HUDEP-2 (cell line): ENCODE results near the gene ZNF202.
"Not testable (repeated sequence)": the region's sequence is repeated elsewhere in the genome, so short reads cannot be mapped to it uniquely, and the experiment has no call there.

ENCODE experiments used
- DNase-seq, 76 experiments: peaks; one replicate each; lab custom pipeline; 2025; ENCODE audit not compliant: unreplicated experiment in 76 of 76; lab: John Stamatoyannopoulos, UW

Gene ZNF202

DNA sequence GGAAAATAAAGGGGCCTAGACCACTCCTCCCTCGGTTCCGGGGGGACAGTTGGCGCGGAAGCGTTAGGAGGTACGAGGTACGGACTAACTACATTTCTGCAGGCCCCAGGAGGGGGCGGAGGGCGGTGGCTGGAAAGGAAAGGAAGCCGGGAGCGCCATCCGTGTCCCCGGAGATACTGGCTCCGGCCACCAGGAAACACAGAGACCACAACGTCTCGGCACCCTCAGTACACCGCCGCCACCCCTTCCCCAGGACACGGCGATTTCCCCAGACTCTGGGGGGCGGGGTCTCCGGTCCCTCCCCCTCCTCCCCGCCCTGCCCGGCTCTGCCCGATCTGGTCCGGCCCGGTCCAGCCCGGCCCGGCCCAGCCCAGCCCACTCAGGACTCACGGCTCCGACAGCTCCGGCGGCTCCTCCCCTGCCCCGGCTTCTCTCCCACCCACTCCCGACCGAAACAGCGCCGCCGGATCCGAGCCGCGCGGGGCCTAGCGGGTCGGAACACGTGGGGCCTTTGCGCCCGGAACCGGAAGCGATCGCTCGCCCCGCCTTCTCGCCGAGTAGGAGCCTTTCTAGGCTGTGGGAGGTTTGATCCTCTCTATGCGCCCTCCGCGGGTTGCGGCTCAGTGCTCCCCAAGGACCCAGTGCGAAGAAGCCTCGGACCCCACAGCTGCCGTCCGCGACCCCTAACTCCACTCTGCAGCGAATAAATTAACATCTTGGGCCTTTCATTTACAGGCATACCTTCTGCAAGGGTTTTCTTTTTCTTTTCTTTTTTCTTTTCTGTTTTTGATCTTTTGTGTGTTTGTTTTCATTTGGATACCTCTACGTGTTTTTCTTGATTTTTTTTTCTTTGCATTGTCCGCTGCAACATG, at the start of gene ZNF202:
ZNF202 (minus strand) TSS at position 502 of the 872 bp plus-strand sequence. CDS start 10,772 bp downstream, outside the sequence.
- DNase-seq: peak in 75 of 76 experiments; percentile 20 to 90 (median 78)

DNA sequence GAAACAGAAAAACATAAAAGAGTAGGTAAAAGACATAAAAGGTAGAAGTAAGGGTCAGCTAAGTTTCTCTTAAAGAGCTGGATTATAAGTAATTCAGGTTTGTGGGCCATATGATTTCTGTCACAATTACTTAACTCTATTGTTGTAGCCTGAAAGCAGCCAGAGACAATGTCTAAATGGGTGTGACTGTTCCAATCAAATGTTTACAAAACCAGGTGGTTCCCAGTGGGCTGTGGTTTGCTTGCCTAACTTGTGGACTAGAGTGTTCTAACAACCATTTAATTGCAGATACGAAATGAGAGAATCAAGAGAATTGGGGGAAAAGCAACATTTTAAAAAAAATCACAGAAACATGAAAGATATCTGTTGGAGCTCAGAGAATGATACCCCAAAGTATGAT, 42.1 kb upstream of the ZNF202 start:
- no peak for DNase-seq

DNA sequence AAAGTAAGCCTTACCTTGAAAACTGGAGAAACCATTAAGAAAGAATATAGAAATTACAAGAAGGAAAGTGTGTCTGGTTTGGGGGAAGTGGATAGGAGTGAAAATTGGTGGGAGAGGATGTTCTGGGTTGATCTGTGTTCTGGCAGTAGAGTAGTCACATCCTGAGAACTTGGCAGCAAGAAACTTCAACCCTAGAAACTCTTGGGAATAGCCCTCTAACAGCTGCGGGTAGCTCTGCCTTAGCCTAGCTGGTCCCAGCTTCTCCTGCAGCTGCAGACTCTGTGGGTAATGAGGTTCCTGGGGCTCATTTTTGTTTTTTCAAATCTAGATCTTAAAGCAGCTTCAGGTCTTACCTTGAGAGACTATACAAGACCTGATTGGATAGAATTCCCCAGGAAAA, 37.1 kb upstream of the ZNF202 start:
- no peak for DNase-seq

DNA sequence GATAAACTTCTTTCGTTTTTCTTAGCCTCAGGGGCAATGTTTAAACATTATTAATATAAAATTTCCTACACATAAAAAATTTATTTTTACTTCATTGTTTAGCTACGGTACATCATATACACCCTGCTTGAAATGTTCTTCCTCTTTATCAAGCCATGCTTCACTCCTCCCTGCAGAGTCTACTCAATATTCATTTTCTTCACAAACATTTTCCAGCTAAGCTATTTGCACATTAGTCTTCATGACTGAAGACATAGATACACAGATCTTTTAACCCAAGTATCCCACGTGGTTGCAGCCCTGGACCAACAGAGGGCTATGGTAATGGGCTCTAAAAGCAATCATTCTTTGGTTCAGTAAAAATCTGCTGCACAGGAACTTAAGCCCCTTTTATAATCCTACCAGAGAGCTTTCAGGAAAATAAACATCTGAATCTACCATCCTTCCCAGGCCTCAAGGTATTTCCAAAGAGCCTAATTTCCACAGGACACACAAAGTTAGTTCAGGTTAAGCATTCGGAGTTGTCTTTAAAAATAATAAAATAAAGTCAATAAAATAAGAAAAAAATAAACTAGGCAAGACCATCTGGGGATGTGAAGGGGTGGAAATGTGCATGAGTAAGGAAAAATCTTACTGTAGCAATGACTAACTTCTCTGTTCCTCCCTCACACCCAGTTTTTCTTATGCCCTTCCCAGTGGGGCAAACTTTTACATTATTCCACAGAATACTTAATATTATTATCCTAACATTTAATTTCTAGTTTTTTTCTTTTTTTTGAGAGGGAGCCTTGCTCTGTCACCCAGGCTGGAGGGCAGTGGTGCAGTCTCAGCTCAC, 34.5 kb upstream of the ZNF202 start:
- no peak for DNase-seq

DNA sequence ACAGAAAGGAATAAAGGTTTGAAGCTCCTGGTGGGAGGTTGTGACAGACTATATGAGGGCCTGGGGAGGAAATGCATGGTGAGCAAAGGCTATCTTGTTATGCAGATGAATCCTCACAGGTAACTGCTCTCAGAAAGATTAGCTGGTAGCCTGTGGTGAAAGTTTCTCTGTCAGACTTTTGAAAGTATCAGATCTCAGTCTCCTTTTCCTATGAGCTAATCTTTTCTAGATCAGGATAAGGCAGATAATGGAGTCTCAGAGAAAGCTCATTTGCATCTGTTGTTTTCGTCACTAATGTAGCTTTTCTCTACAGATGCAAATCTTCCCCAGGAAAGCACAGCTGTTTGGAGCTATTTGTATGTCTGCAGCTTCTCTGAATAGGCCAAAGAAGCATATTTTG, 33.8 kb upstream of the ZNF202 start:
- DNase-seq: no peak

DNA sequence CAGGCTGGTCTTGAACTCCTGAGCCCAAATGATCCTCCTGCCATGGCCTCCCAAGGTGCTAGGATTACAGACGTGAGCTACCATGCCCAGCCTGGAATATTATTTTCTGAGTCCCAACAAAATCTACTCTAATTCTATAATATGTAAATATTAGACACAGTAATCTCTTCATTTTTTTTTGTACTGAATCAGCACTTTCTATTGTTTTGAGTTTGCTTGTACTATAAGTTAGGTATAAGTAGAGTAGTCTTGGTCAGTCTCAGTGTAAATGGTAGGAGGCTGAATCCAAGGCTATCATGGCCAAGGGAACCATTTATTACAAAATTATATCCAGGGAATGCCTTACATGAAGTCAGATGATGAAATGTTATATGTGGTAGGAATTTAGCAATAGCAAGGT, 32.5 kb upstream of the ZNF202 start:
- DNase-seq: no peak

DNA sequence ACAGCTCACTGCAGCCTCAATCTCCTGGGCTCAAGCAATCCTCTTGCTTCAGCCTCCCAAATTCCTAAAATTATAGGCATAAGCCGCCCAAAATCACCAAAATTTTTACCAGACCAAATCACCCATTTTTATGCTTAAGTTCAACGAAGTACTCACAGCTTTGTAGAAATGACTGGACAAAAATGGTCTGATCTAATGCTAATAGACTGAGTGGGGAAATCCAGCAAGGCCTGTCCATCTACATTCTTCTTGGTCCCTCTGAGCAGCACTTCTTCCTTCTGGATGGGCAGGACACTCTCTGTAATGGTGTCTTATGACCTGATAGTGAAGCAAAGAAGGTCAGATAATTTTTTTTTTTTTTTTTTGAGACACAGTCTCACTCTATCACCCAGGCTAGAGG, 31.6 kb upstream of the ZNF202 start:
- no peak for DNase-seq

DNA sequence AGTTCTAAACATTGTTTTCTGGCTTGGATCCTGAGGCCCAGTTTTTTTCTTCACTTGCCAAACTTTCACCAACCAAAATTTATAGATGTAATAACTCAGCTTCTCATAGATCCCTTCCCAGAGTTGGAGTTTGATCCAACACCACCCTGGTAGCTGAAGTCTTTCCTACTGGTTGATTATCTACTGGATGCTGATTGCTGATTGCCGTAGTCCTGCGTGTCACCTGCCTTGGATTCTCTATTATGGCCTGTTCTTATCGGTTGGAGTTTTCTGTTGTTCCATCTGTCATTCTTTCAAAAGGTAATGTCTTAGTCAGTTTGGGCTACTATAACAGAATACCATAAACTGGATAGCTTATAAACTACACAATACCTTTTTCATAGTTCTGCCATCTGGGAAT, 30.2 kb upstream of the ZNF202 start:
- no peak for DNase-seq

DNA sequence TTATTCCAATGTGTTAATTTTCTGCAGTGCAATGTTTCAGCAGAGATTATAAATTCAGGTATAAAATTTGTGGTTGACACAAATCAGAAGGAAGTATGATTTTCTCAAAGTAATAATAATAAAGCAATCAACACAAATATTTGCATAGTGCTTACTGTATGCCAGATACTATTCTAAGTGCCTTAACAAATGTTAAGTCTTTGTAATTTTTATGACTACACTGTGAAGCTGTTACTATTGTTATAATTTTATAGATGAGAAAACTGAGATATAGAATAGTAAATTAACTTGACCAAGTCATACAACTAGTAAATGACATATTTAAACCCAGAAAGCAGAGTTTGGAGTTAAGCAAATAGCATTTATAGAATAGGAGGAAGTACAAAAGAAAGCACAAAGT, 29.3 kb upstream of the ZNF202 start:
- DNase-seq: no peak

DNA sequence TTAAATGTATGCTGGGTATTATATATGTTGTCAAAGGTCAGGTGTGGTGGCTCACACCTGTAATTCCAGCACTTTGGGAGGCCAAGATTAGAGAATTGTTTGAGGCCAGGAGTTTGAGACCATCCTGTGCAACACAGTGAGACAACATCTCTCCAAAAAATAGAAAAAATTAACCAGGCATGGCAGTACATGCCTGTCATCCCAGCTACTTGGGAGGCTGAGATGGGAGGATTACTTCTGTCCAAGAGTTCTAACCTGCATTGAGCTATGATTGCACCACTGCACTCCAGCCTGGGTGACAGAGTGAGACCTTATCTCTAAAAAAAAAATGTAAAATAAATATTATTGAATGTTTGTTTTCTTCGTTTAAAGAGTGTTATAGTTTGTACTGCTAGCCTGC, 24.1 kb upstream of the ZNF202 start:
- DNase-seq: no peak

DNA sequence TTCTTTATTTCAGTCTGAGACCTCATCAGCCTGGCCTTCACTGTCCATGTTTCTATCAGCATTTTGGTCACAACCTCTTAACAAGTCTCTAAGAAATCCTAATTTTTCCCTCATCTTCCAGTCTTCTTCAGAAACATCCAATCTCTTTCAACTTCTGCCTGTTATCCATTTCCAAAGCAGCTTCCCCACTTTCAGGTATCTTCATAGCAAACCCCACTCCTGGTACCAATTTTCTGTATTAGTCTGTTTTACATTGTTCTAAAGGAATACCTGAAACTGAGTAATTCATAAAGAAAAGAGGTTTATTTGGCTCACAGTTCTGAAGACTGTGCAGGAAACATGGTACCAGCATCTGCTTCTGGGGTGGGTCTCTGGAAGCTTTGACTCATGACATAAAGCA, 21.0 kb upstream of the ZNF202 start:
- no peak for DNase-seq

DNA sequence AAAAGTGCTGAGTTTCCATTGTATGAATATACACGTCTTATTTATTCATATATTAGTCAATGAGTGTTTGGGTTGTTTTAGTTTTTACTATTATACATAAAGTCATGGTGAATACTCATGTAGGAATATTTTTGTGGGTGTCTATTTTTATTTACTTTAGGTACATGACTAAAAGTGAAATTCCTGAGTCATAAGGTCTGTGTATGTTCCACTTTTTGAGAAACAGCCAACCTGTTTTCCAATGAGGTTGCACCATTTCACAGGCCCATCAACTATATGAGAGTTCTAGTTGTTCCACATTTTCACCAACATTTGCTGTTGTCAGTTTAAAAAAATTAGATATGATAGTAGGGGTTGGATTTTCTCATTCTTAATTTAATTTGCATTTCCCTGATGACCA, 19.4 kb upstream of the ZNF202 start:
- DNase-seq: no peak

DNA sequence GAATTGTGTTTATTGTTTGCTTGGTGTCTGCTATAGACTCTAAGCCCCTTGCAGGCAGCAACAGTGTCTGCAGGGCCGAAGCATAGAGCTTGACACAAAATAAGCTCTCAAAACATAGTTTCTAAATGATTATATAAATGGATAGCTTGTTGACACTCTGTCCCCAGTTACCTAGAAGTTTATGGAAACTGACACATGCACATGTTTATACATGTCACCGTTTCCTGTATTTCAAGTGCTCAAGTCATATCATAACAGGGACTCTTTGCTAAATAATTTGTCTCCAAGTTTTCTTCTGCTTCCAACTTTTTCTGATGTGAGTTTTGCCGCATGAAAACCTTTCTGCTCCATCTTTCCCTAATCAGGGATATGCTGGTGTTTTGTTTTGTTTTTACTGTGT, 16.5 kb upstream of the ZNF202 start:
- DNase-seq: no peak

DNA sequence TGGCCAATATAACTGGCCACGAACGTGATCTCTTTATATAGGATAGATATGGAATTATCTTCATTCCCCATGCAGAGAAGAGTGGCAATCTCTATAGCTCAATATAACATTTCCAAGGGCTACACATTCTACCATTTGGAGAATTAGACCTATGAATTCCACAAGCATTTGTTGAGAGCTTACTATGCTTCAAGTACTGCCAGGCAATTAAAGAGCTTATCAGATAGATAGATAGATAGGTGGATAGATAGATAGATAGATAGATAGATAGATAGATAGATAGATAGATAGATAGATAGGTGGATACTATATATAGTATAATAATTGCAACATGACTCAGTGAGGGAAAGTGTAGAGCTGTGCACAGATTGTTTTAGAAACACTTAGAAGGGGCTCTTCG, 14.4 kb upstream of the ZNF202 start:
- DNase-seq: no peak

DNA sequence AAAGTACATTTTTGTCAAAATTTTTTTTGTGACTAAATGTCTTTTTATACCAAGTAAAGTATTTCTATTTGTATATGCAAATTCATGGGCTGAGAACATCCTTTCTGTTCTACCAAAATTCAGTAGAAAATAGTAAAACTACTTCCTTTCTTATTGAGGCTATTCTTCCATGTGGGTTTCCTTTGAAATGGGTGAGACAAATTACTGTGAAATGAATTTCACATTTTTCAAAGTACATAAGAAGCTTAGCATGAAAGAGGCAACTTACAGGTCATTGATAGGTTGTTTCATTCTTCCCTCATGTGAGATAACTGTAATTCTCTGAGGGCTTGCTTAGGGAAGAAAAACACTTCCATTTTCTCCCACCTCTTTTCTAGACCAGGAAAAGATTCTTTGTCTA, 13.9 kb upstream of the ZNF202 start:
- DNase-seq: no peak

DNA sequence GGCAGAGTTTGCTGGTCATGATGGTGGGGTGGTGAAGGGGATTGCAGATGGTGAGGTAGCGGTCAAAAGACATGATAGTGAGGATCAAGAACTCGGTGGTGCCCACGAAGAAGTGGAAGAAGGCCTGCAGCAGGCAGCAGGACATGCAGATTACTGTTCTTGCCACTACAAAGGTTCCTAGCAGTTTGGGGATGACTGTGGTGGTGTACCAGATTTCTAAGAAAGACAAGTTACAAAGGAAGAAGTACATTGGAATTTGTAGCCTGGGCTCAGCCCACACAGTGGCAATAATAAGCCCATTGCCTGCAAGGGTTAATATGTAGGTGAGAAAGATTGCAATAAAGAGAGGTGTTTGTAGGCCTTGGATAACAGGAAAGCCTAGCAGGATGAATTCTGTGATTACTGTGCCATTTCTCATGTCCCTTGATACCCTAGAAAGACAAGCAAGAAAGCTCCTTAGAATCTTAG, 12.7 kb upstream of the ZNF202 start, which contains the start of gene OR6X1:
OR6X1 (minus strand) TSS at position 418 of the 468 bp plus-strand sequence; CDS start at position 418, 0 bp downstream.
- DNase-seq: no peak

DNA sequence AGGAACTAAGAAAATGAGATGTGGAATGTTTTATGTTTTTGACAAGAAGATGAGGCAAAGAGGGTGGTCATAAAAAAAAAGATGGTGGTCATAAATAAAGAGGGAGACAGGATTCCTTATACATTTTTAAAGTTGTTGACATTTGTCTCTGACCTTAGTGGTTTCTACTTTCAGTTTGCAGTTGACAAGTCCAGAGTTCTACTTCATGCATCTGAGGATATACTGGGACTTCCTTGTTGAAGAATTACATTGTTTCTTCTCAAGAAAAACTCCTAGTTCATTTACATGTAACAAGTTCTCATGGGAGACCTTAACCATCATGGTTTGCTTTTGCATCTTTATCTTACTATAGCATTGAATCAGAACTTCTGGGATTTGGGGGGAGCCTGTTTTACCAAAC, 11.7 kb upstream of the ZNF202 start:
- no peak for DNase-seq

DNA sequence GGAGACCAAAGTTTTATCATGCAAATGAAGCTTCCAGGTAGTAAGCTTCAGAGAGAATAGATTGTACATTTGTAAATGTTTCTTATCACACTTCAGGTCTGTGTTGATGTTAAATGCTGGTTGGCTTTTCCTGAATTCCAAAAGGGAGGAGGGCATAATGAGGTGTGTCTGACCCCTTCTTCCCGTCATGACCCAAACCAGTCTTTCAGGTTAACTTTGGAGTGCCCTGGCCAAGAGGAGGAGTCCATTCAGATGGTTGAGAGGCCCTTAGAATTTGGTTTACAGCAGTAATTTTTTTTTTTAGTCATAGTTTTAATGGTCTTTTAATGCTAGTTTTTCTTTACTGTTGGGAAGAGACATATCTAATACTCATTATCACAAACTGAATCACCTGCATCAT, 10.3 kb upstream of the ZNF202 start:
- no peak for DNase-seq

DNA sequence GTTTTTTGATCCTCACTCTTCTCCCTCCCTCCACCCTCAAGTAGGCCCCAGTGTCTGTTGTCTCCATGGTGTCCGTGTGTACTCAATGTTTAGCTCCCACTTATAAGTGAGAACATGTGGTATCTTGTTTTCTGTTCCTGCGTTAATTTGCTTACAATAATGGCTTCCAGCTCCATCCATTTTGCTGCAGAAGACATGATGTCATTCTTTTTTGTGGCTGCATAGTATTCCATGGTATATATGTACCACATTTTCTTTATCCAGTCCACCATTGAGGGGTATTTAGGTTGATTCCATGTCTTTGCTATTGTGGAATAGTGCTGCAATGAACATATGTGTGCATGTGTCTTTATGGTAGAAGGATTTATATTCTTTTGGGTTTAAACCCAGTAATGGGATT, 6.9 kb upstream of the ZNF202 start:
- DNase-seq: not testable (repeated sequence)

DNA sequence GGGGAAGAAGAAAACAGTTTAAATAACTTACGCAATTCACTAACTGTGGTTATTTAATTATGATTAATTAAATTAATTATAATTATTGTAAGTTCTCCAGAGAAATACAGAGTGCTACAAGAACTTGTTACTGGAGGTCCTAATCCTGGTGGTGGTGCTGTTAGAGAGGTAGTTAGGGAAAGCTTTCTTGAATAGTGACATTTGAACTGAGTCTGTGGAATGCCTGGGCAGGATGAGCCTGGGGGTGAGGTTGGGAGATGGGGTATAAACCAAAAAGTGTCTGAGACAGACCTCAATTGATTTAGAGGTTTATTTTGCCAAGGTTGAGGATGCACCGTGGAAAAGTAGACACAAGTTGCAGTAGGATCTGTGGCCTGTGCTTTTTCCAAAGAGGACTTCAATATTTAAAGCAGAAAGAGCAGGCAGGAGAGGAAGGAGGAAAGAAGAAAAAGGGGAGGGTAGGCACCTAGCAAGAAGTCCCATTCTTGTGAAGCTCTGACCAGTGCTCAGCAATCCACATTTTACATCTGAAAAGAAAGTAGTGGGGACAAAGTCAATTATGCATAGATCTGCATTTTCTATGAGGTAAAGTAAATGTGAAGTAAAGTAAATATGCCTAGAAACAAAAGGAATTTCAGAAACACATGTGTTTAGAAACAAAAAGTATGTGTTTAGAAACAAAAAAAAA, 4.4 kb upstream of the ZNF202 start:
- no peak for DNase-seq

DNA sequence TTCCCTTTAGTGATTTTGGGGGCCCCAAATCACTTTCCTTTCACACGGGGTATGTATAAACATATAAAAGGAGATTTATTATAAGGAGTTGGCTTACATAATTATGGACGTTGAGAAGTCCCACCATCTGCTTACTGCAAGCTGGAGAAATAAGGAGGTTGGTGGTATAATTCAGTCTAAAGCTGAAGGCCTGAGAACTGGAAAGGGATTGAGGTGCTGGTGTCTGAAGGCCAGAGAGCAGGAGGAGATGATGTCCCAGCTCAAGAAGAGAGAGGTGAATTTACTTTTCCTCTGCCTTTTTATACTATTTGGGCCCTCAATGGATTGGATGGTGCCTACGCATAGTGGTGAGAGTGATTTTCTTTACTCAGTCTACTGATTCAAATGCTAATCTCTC, 1.3 kb upstream of the ZNF202 start:
- no peak for DNase-seq
